NB4 (cell line): ENCODE results near the gene GZMM.

ENCODE experiments used
- DNase-seq: peaks from one replicate; pipeline ENCODE4 v3.0.0; 2010; ENCODE audit warnings: low read depth
- H3K4me3 ChIP-seq: one replicate; pipeline ENCODE4 v1.5.1; 2011; ENCODE audit warnings: mild to moderate bottlenecking, low read depth, low read length, moderate library complexity
- MYC ChIP-seq: IDR thresholded peaks from 2 replicates; pipeline ENCODE4 v1.6.1; 2011; ENCODE audit warnings: low read depth, low read length
- POLR2A ChIP-seq: IDR thresholded peaks from 2 replicates; pipeline ENCODE4 v1.6.1; 2011; ENCODE audit warnings: mild to moderate bottlenecking; ENCODE audit not compliant: insufficient read length; ENCODE audit errors: extremely low read depth
- TF ChIP-seq, protein P1 (sequence below): IDR thresholded peaks from 2 replicates; pipeline ENCODE4 v1.6.1; 2011; ENCODE audit warnings: low read depth, low read length
- TF ChIP-seq, protein P2 (sequence below): IDR thresholded peaks from one replicate; pipeline ENCODE4 v1.5.1; 2012; ENCODE audit warnings: low read depth, low read length

The GZMM gene

DNA sequence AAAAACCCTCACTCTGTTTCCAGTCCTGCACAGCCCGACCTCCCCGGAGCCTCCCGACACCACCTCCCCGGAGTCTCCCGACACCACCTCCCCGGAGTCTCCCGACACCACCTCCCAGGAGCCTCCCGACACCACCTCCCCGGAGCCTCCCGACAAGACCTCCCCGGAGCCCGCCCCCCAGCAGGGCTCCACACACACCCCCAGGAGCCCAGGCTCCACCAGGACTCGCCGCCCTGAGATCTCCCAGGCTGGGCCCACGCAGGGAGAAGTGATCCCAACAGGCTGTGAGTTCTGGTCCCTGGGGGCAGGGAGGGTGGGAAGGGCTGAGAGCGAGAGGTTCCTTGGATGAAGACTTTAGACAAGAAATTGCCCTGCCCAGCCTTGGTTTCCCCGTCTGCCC, 42.2 kb upstream of the GZMM start:
- TF ChIP-seq, protein P1, sequence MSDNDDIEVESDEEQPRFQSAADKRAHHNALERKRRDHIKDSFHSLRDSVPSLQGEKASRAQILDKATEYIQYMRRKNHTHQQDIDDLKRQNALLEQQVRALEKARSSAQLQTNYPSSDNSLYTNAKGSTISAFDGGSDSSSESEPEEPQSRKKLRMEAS = no peak
- no peak for TF ChIP-seq MYC
- no peak for TF ChIP-seq POLR2A
- TF ChIP-seq, protein P2, sequence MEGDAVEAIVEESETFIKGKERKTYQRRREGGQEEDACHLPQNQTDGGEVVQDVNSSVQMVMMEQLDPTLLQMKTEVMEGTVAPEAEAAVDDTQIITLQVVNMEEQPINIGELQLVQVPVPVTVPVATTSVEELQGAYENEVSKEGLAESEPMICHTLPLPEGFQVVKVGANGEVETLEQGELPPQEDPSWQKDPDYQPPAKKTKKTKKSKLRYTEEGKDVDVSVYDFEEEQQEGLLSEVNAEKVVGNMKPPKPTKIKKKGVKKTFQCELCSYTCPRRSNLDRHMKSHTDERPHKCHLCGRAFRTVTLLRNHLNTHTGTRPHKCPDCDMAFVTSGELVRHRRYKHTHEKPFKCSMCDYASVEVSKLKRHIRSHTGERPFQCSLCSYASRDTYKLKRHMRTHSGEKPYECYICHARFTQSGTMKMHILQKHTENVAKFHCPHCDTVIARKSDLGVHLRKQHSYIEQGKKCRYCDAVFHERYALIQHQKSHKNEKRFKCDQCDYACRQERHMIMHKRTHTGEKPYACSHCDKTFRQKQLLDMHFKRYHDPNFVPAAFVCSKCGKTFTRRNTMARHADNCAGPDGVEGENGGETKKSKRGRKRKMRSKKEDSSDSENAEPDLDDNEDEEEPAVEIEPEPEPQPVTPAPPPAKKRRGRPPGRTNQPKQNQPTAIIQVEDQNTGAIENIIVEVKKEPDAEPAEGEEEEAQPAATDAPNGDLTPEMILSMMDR = no peak
- no peak overlapping the region for H3K4me3 ChIP-seq
- DNase-seq = no peak

DNA sequence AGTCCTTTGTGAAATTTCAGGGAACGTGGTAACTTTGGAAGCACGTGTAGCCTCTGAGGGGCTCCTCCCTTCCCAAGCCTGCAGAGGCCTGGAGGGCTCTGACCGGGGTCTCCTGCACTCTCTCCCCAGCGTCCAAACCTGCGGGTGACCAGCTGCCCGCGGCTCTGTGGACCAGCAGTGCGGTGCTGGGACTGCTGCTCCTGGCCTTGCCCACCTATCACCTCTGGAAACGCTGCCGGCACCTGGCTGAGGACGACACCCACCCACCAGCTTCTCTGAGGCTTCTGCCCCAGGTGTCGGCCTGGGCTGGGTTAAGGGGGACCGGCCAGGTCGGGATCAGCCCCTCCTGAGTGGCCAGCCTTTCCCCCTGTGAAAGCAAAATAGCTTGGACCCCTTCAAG, 39.2 kb upstream of the GZMM start:
- no peak for DNase-seq
- no peak for TF ChIP-seq MYC
- TF ChIP-seq, protein P1 = no peak
- no peak for TF ChIP-seq POLR2A
- TF ChIP-seq, protein P2 = no peak
- no peak overlapping the region for H3K4me3 ChIP-seq

DNA sequence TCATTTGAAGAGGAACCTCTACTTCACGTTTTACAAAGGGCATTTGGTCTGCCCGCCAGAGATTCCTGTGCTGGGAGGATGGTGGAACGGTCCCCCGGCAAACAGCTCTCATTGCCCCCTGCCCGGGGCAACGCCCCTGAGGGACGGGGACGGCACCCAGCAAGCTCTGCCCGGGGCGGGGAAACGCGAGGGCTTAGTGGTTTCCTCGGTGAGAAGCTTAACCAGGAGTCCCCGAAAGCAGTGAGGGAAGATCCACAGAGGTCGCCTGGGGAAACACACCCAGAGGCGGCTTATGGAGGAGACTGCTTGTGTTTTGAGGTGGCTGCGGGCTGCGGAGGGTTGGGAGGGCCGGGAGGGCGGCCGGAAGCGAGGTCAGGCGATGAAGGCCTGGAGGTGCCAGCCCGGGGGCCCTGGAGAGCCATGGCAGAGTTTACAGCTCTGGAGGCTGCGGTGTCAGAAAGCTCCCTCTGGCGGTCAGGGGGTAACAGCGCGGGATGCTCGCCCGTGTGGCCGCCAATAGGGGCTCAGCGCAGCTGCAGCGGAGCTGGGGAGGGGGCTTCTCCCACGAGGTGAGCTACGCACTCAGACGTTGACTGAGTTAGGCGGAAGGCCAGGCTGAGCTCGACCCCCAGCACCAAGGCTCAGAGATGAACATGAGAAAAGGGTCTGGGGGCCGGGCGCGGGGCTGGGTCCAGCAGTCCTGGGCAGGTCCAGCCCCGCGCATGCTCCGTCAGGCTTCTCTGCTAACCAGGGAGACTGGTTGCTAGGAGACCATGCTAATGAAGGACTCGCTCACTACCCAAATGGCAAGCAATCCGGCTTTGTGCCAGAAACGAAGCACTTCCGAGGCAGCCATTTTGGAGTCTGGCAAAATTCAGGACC, 37.2 kb upstream of the GZMM start:
- TF ChIP-seq, protein P2 = peak; percentile 55
- TF ChIP-seq POLR2A = no peak
- TF ChIP-seq, protein P1 = peak; percentile 31; the same call in 1 of the 2 replicates
- H3K4me3 ChIP-seq = peak overlapping the region; percentile 69
- DNase-seq = peak; percentile 91

DNA sequence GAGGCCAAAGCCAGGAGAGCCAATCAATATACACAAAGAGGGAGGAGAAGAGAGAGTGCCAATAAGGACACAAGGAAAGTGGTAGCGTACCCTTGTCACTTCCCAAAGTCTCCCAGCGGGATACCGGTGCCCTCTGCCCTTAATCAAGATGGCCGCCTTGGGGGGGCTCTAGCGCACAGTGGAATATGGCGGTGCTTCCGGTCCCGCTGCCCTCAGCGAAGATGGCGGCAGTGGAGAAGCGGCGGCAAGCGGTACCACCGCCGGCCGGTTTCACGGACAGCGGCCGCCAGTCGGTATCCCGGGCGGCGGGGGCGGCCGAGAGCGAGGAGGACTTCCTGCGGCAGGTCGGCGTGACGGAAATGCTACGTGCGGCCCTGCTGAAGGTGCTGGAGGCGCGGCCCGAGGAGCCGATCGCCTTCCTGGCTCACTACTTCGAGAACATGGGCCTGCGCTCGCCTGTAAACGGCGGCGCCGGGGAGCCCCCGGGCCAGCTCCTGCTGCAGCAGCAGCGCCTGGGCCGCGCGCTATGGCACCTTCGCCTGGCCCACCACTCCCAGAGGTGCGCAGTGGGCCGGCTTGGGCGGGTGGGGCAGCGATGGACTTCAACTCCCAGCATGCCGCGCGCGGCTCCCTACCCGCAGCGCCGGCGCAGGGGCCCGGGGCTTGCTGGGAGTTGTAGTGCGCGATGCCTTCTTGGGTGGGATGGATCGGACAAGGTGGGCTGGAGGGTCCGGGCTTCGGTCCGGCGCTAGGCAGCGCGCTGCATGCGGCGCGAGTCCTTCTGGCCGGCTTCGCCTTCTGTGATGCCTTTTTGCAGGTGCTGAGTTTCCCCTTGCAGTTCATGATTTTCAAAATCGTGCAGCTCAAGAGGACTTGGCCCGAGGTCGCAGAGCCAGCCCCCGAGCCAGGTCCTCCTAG, 36.3 kb upstream of the GZMM start, which contains the start of gene TPGS1:
Gene TPGS1, plus strand, starts transcription at position 212 of the 918 bp plus-strand sequence. Its CDS starts 10 bp downstream, at position 222.
- DNase-seq = peak; percentile 96
- no peak for TF ChIP-seq POLR2A
- TF ChIP-seq MYC = no peak
- TF ChIP-seq, protein P2 = no peak
- TF ChIP-seq, protein P1 = no peak

DNA sequence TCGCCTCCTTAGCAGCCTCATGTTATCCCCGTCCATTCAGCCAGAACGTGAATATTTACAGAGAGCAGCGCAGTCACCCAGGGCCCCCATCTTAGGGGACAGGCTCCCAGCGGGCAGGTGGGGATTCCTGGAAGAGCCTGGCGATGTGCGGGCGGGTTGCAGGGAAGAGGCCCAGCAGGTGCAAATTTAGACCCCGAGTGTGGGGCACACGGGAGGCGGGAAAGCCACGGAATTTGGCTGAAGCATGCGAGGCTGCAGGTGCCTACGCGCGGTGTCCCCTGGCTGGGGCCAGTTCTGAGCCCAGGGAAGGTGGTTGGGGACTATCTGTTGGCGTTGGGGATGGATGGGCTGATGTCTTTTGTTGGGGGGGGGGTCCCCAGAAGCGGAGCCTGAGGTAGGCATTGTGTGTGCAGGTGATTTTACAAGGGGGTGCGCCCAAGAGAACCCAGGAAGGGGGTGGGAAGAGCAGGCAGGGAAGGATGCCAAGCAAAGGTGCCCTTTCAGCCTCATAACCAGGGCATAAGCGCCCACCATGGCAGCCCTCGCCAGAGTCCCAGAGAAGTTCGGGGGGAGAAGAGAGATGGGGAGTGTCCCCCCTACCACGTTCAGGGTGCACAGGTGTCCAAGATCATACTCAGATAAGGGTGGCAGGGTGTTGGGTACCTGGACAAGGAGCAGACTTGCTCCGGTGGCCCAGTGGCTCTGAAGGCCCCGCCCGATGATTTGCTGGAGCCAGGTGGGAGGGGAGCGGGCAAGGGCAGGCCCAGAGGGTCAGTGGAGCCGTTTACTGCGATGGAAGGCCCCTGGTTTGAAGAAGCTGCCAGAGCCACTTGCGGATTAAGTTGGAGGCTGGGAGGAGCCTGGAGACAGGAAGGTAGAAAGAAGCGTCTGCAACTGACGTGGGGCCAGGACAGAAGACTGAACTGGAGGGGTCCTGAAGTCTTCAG, 35.4 kb upstream of the GZMM start:
- H3K4me3 ChIP-seq = peak overlapping the region; percentile 69
- DNase-seq = no peak
- TF ChIP-seq, protein P1 = no peak
- TF ChIP-seq, protein P2 = no peak
- no peak for TF ChIP-seq MYC
- no peak for TF ChIP-seq POLR2A

More for the DNA sequence above, 36.3 kb upstream of the GZMM start, which contains the start of gene TPGS1:
- peak within 1 kb of the TSS; percentile 69 for H3K4me3 ChIP-seq
